Lung (tissue), 12 donors: ENCODE data around the gene MYL9. TPM values are rescaled to one million over a fixed set of nuclear protein-coding genes. Genes with fewer than 3 reads are reported as not detected.

Experiments
- ATAC-seq: fragments of 200-7000 bp; cut with Tn5 transposase; one replicate; pipeline ENCODE4 v1.9.1; 2020; ENCODE audit warnings: moderate number of reproducible peaks; ENCODE audit not compliant: insufficient read depth, low FRiP score
- DNase-seq, 3 donors: peaks; one replicate each; pipeline ENCODE4 v3.0.0-alpha.2; 2013 to 2017
- H3K27ac ChIP-seq, 2 donors: one replicate each; pipeline ENCODE4 v1.5.1; 2013; ENCODE audit warnings: mild to moderate bottlenecking in 2 of 2, moderate library complexity in 2 of 2, control low read depth in 1 of 2, inconsistent platforms in 1 of 2, low read depth in 1 of 2, low read length in 1 of 2
- H3K27me3 ChIP-seq, 3 donors: one replicate each; pipeline ENCODE4 v1.5.1; 2013; ENCODE audit warnings: low read length in 2 of 3; ENCODE audit not compliant: control insufficient read depth in 3 of 3, insufficient read depth in 3 of 3
- H3K36me3 ChIP-seq, 4 donors: one replicate each; pipeline ENCODE4 v1.5.1; 2013; ENCODE audit warnings: low read length in 4 of 4, mild to moderate bottlenecking in 1 of 4, moderate library complexity in 1 of 4; ENCODE audit not compliant: control insufficient read depth in 4 of 4, insufficient read depth in 4 of 4
- H3K4me1 ChIP-seq, 5 donors: one replicate each; pipeline ENCODE4 v1.5.1; 2013; ENCODE audit warnings: low read length in 5 of 5, mild to moderate bottlenecking in 2 of 5, moderate library complexity in 1 of 5; ENCODE audit not compliant: control insufficient read depth in 5 of 5, insufficient read depth in 5 of 5
- H3K4me3 ChIP-seq: one replicate; pipeline ENCODE4 v1.5.1; 2013; ENCODE audit warnings: mild to moderate bottlenecking, control low read depth, moderate library complexity
- H3K9ac ChIP-seq, 2 donors: one replicate each; pipeline ENCODE4 v1.5.1; 2013; ENCODE audit warnings: low read length in 2 of 2, control low read depth in 1 of 2; ENCODE audit not compliant: insufficient read depth in 1 of 2
- H3K9me3 ChIP-seq, 4 donors: one replicate each; pipeline ENCODE4 v1.5.1; 2013; ENCODE audit warnings: low read length in 3 of 4, mild to moderate bottlenecking in 1 of 4, moderate library complexity in 1 of 4; ENCODE audit not compliant: control insufficient read depth in 4 of 4, insufficient read depth in 3 of 4
- CTCF ChIP-seq: IDR thresholded peaks from 2 replicates; pipeline ENCODE4 v1.5.1; 2012; ENCODE audit warnings: mild to moderate bottlenecking; ENCODE audit errors: control extremely low read depth, extremely low read depth
- whole genome bisulfite sequencing, 2 donors: extraction: QIAGEN DNeasy Blood & Tissue Kit; methylation state at CpG; one replicate each; pipeline ENCODE4 v1.1.7; 2013; 5-methylcytosine and 5-hydroxymethylcytosine counted together
- polyA plus RNA-seq, 2 donors: library from polyadenylated mRNA; stranded (reverse); fragments of 200-250 nt; gene quantifications; one replicate each; pipeline ENCODE4 v1.2.1, GENCODE V29; 2013
- total RNA-seq, 2 donors: library from RNA; depleted of rRNA in 1 of 2; stranded (reverse); fragments of >200 nt in 1 of 2; gene quantifications; one replicate each; pipeline ENCODE4 v1.2.1, GENCODE V29; 2014 to 2021
- donor health status: control.
- donor health status: control.
- donor health status: Bipolar disorder and iron deficiency.
- donor health status: healthy.
- donor health status: DM: yes; HTN: yes; CAD: no.

The MYL9 gene
- total and polyA plus RNA-seq, 4 donors = 40.8 to 243 (median 154) TPM

GRCh38 chr20:36579996-36580545 is 38.8 kb downstream of the MYL9 start:
- TF ChIP-seq CTCF = no peak
- H3K4me3 ChIP-seq = no peak overlapping the region
- H3K36me3 ChIP-seq = peaks cover 2 to 44% (median 24%) of the 10 kb centered on the region in 4 donors
- peak in 1 of 3 donors; percentile 39 for DNase-seq
- H3K9me3 ChIP-seq = no peaks in the 10 kb centered on the region
- 81 to 89% methylated on average over 2 of the region's 2 CpGs for WGBS, 2 donors
- H3K27ac ChIP-seq = no peak overlapping the region
- H3K4me1 ChIP-seq = peaks cover 0 to 12% (median 5%) of the 10 kb centered on the region in 5 donors
- no peak for ATAC-seq
- no peaks in the 10 kb centered on the region for H3K27me3 ChIP-seq
- H3K9ac ChIP-seq = no peak overlapping the region

- Histone ChIP-seq H3K9ac (no peak overlapping the region), H3K9me3 (no peaks in the 10 kb centered on the region), H3K27ac (no peak overlapping the region), H3K36me3 (peaks cover 2 to 48% (median 28%) of the 10 kb centered on the region in 4 donors), H3K4me3 (no peak overlapping the region), H3K27me3 (no peaks in the 10 kb centered on the region), H3K4me1 (no peaks in the 10 kb centered on the region)
- DNase-seq (no peak), ATAC-seq (no peak)
- TF ChIP-seq CTCF = no peak
- 82 to 89% methylated on average over 4 of the region's 4 CpGs for WGBS, 2 donors
Observed at GRCh38 chr20:36582322-36582721, 41.0 kb downstream of the MYL9 start.

GRCh38 chr20:36582821-36583220 is 41.5 kb downstream of the MYL9 start:
- TF ChIP-seq CTCF = no peak
- no peaks in the 10 kb centered on the region for H3K9me3 ChIP-seq

GRCh38 chr20:36584018-36584481 is 42.7 kb downstream of the MYL9 start:
- Histone ChIP-seq H3K27ac (no peak overlapping the region), H3K4me1 (no peaks in the 10 kb centered on the region), H3K9ac (no peak overlapping the region), H3K27me3 (no peaks in the 10 kb centered on the region), H3K36me3 (peaks cover 2 to 47% (median 34%) of the 10 kb centered on the region in 4 donors), H3K9me3 (no peaks in the 10 kb centered on the region), H3K4me3 (no peak overlapping the region)
- TF ChIP-seq CTCF = no peak
- DNase-seq (no peak), ATAC-seq (no peak)
- 83 to 97% methylated on average over 2 of the region's 2 CpGs for WGBS, 2 donors

More at GRCh38 chr20:36582821-36583220, 41.5 kb downstream of the MYL9 start:
- ATAC-seq (no peak), DNase-seq (no peak)
- Histone ChIP-seq H3K4me1 (no peaks in the 10 kb centered on the region), H3K9ac (no peak overlapping the region), H3K4me3 (no peak overlapping the region), H3K27ac (no peak overlapping the region), H3K27me3 (no peaks in the 10 kb centered on the region), H3K36me3 (peaks cover 2 to 48% (median 28%) of the 10 kb centered on the region in 4 donors)
- 96 to 97% methylated on average over 4 of the region's 4 CpGs for WGBS, 2 donors
